Measurements from ENCODE around the gene IRAK3.

DNA sequence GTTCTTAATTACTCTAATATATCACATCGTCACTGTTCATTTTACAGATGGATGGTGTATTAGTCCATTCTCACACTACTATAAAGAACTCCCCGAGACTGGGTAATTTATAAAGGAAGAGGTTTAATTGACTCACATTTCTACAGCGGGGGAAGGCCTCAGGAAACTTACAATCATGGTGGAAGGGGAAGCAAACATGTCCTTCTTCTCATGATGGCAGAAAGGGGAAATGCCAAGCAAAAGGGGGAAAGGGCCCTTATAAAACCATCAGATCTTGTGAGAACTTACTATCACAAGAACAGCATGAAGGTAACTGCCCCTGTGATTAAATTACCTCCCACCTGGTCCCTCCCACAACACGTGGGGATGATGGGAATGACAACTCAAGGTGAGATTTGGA, 25.7 kb upstream of the IRAK3 start:
- no peak for TF ChIP-seq ZBTB7A (IDR thresholded peaks at IDR 0.05; ENCODE audit: low read depth)
- TF ChIP-seq TAF1 (IDR thresholded peaks at IDR 0.05; ENCODE audit: low read depth): no peak
- TF ChIP-seq EP300 (IDR thresholded peaks at IDR 0.05; ENCODE audit: borderline replicate concordance): no peak
- no peak for TF ChIP-seq CREB1 (IDR thresholded peaks at IDR 0.05; ENCODE audit: low read depth)
- TF ChIP-seq TEAD4 (IDR thresholded peaks at IDR 0.05): no peak
- no peak for TF ChIP-seq FOXM1 (IDR thresholded peaks at IDR 0.05; ENCODE audit: borderline replicate concordance, low read depth)
- no peak for TF ChIP-seq REST (IDR thresholded peaks at IDR 0.05; ENCODE audit: low read depth)
- TF ChIP-seq MAX (IDR thresholded peaks at IDR 0.05): no peak
- no peak for TF ChIP-seq TCF12 (IDR thresholded peaks at IDR 0.05; ENCODE audit: low read depth)
- TF ChIP-seq, protein P1, sequence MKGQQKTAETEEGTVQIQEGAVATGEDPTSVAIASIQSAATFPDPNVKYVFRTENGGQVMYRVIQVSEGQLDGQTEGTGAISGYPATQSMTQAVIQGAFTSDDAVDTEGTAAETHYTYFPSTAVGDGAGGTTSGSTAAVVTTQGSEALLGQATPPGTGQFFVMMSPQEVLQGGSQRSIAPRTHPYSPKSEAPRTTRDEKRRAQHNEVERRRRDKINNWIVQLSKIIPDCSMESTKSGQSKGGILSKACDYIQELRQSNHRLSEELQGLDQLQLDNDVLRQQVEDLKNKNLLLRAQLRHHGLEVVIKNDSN (IDR thresholded peaks at IDR 0.05): no peak
- TF ChIP-seq NFIC (IDR thresholded peaks at IDR 0.05): no peak
- TF ChIP-seq RAD21 (IDR thresholded peaks at IDR 0.05; ENCODE audit: low read depth): no peak
- TF ChIP-seq YY1 (IDR thresholded peaks at IDR 0.05; ENCODE audit: low read depth): no peak
